OCI-LY1 (cell line): ENCODE results near the gene HSBP1L1.

ENCODE experiments used
- H2AFZ ChIP-seq: fragments of 200-600 bp; sonication (generic), shearing (Covaris generic); 2 replicates; pipeline ENCODE4 v1.6.0; 2014; ENCODE audit warnings: antibody characterized with exemption, mild to moderate bottlenecking, low read length
- H3F3A ChIP-seq: fragments of 200-600 bp; sonication (generic), shearing (Covaris generic); 2 replicates; pipeline ENCODE4 v1.6.0; 2014; ENCODE audit warnings: mild to moderate bottlenecking, antibody characterized with exemption, low read length, moderate library complexity; ENCODE audit not compliant: insufficient read depth
- H3K27ac ChIP-seq: fragments of 200-600 bp; sonication (generic); 2 replicates; pipeline ENCODE4 v1.5.1; 2014; ENCODE audit warnings: low read length, mixed run types, mild to moderate bottlenecking, low read depth; ENCODE audit not compliant: poor library complexity, severe bottlenecking
- H3K27me3 ChIP-seq: fragments of 200-600 bp; sonication (generic); 2 replicates; pipeline ENCODE4 v1.6.0; 2014; ENCODE audit warnings: antibody characterized with exemption, mild to moderate bottlenecking, low read length, moderate library complexity; ENCODE audit not compliant: insufficient read depth
- H3K36me3 ChIP-seq: fragments of 200-600 bp; sonication (generic); 2 replicates; pipeline ENCODE4 v1.6.1; 2014; ENCODE audit warnings: mild to moderate bottlenecking, antibody characterized with exemption, low read length, moderate library complexity, mixed read lengths; ENCODE audit not compliant: insufficient read depth
- H3K4me1 ChIP-seq: fragments of 200-600 bp; sonication (generic); 2 replicates; pipeline ENCODE4 v1.5.1; 2014; ENCODE audit warnings: mild to moderate bottlenecking, low read length, moderate library complexity; ENCODE audit not compliant: insufficient read depth, severe bottlenecking
- H3K4me2 ChIP-seq: fragments of 200-600 bp; sonication (generic), shearing (Covaris generic); 2 replicates; pipeline ENCODE4 v1.6.1; 2014; ENCODE audit warnings: low read length
- H3K4me3 ChIP-seq: fragments of 200-600 bp; sonication (generic); 2 replicates; pipeline ENCODE4 v1.5.1; 2014; ENCODE audit warnings: low read length, low read depth, mild to moderate bottlenecking, mixed read lengths; ENCODE audit not compliant: poor library complexity, severe bottlenecking
- H3K79me2 ChIP-seq: fragments of 200-600 bp; shearing (Covaris generic); 2 replicates; pipeline ENCODE4 v1.6.1; 2016; ENCODE audit warnings: mixed run types, low read length, mixed read lengths; ENCODE audit not compliant: insufficient read depth
- H3K9ac ChIP-seq: fragments of 200-600 bp; sonication (generic), shearing (Covaris generic); 2 replicates; pipeline ENCODE4 v1.6.1; 2014; ENCODE audit warnings: mild to moderate bottlenecking, low read length, mixed read lengths
- H3K9me2 ChIP-seq: fragments of 200-600 bp; sonication (generic), shearing (Covaris generic); 2 replicates; pipeline ENCODE4 v1.6.1; 2014; ENCODE audit warnings: low read depth, mild to moderate bottlenecking, low read length, mixed read lengths
- H3K9me3 ChIP-seq: fragments of 200-600 bp; shearing (Covaris generic); 2 replicates; pipeline ENCODE4 v1.6.1; 2014; ENCODE audit warnings: low read length, mixed read lengths
- H4K20me1 ChIP-seq: fragments of 200-600 bp; sonication (generic), shearing (Covaris generic); 2 replicates; pipeline ENCODE4 v1.6.0; 2016; ENCODE audit warnings: mild to moderate bottlenecking, low read length; ENCODE audit not compliant: insufficient read depth
- EZH2 ChIP-seq: fragments of 200-600 bp; sonication (generic), shearing (Covaris generic); IDR thresholded peaks from 2 replicates; pipeline ENCODE4 v1.8.0; 2017; ENCODE audit warnings: borderline replicate concordance, mixed run types, mild to moderate bottlenecking, antibody characterized with exemption, low read length, moderate library complexity, mixed read lengths
- TF ChIP-seq, protein P1 (sequence below): fragments of 200-600 bp; sonication (generic), shearing (Covaris generic); IDR thresholded peaks from 2 replicates; pipeline ENCODE4 v1.5.1; 2017; ENCODE audit warnings: mild to moderate bottlenecking, antibody characterized with exemption, low read length, moderate library complexity, mixed read lengths

The HSBP1L1 gene

DNA sequence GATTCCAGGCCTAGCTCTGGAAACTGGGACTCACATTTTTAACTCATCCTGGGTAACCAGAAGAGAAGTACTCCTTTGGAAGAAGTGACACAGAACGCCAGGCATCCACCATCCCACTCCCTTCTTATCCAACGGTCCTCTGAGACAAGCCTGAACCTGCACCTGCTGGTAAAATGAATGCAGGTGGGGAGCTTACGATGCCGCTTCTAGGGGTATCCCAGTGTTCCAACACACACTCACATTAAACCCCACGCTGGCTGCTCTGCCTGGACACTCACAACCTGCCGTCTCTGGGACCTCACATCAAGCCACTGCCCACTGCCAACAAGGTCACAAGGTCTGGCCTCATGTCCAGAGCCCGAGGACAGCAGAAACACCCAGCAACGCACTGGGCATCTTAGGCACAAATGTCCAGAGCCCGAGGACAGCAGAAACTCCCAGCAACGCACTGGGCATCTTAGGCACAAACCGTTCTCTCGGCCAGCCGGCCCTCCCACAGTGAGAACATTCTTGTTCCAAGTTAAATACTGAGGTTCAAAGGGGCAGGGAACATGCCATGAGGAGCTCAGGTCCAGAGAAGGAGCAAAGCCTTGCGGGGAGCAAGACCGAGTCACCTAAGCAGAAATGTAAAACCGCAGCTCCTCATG is 22.8 kb upstream of the HSBP1L1 start:
- TF ChIP-seq EZH2: no peak
- TF ChIP-seq, protein P1, sequence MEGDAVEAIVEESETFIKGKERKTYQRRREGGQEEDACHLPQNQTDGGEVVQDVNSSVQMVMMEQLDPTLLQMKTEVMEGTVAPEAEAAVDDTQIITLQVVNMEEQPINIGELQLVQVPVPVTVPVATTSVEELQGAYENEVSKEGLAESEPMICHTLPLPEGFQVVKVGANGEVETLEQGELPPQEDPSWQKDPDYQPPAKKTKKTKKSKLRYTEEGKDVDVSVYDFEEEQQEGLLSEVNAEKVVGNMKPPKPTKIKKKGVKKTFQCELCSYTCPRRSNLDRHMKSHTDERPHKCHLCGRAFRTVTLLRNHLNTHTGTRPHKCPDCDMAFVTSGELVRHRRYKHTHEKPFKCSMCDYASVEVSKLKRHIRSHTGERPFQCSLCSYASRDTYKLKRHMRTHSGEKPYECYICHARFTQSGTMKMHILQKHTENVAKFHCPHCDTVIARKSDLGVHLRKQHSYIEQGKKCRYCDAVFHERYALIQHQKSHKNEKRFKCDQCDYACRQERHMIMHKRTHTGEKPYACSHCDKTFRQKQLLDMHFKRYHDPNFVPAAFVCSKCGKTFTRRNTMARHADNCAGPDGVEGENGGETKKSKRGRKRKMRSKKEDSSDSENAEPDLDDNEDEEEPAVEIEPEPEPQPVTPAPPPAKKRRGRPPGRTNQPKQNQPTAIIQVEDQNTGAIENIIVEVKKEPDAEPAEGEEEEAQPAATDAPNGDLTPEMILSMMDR: no peak
- Histone ChIP-seq H3K27me3 (no peaks in the 10 kb centered on the region), H3K4me1 (peaks cover 12% of the 10 kb centered on the region), H3K9me2 (no peaks in the 10 kb centered on the region), H3K79me2 (no peaks in the 10 kb centered on the region), H3K9ac (no peak overlapping the region), H3K27ac (no peak overlapping the region), H4K20me1 (no peaks in the 10 kb centered on the region), H3K36me3 (peaks cover 54% of the 10 kb centered on the region), H3K4me2 (no peak overlapping the region), H3K4me3 (no peak overlapping the region), H3K9me3 (no peaks in the 10 kb centered on the region), H2AFZ (no peak overlapping the region), H3F3A (no peaks in the 10 kb centered on the region)

DNA sequence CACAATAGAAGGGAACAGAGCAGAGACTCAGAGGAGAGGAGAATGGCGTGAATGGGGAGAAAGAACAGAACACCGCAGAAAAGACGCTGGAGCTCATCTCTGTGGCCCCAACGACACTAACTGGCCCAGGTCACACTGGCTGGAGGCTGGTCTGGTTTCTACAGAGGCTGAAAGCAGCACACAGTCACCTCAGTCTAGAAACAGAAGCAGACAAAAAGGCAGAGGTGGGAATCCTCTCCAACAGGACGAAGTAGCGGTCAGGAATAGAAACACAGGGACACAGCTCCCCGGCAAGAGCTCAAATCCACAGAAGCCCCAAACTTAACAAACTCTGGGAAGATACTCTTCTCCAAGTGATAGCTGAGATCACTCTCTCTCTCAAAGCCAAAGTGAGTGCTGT is 22.2 kb upstream of the HSBP1L1 start:
- no peak overlapping the region for H3K27ac ChIP-seq
- no peaks in the 10 kb centered on the region for H3K27me3 ChIP-seq
- no peaks in the 10 kb centered on the region for H3K9me3 ChIP-seq
- H3K4me1 ChIP-seq: peaks cover 18% of the 10 kb centered on the region
- TF ChIP-seq, protein P1: no peak
- TF ChIP-seq EZH2: no peak
- no peaks in the 10 kb centered on the region for H3K79me2 ChIP-seq
- H3K4me3 ChIP-seq: no peak overlapping the region
- peaks cover 47% of the 10 kb centered on the region for H3K36me3 ChIP-seq
- no peak overlapping the region for H3K9ac ChIP-seq
- no peak overlapping the region for H2AFZ ChIP-seq
- H3K9me2 ChIP-seq: no peaks in the 10 kb centered on the region
- no peaks in the 10 kb centered on the region for H4K20me1 ChIP-seq
- no peak overlapping the region for H3K4me2 ChIP-seq
- no peaks in the 10 kb centered on the region for H3F3A ChIP-seq

GRCh38 chr18:79942786-79943607 is 21.4 kb upstream of the HSBP1L1 start:
- H3K79me2 ChIP-seq: no peaks in the 10 kb centered on the region

More at GRCh38 chr18:79942786-79943607, 21.4 kb upstream of the HSBP1L1 start:
- Histone ChIP-seq H3K4me2 (no peak overlapping the region), H3K9me2 (no peaks in the 10 kb centered on the region), H3K9ac (no peak overlapping the region), H3F3A (no peaks in the 10 kb centered on the region), H3K27me3 (no peaks in the 10 kb centered on the region), H3K36me3 (peaks cover 45% of the 10 kb centered on the region), H2AFZ (no peak overlapping the region), H3K4me3 (no peak overlapping the region), H3K9me3 (no peaks in the 10 kb centered on the region), H4K20me1 (no peaks in the 10 kb centered on the region), H3K27ac (no peak overlapping the region), H3K4me1 (peaks cover 23% of the 10 kb centered on the region)
- TF ChIP-seq, protein P1: no peak
- TF ChIP-seq EZH2: no peak
